GM18520 (cell line): ENCODE measurements around the gene ODF2.

Experiments
- ATAC-seq: cut with Tn5 transposase; IDR thresholded peaks from one replicate; pipeline ENCODE4 v1.9.1; 2021; ENCODE audit not compliant: unreplicated experiment

The ODF2 gene

DNA sequence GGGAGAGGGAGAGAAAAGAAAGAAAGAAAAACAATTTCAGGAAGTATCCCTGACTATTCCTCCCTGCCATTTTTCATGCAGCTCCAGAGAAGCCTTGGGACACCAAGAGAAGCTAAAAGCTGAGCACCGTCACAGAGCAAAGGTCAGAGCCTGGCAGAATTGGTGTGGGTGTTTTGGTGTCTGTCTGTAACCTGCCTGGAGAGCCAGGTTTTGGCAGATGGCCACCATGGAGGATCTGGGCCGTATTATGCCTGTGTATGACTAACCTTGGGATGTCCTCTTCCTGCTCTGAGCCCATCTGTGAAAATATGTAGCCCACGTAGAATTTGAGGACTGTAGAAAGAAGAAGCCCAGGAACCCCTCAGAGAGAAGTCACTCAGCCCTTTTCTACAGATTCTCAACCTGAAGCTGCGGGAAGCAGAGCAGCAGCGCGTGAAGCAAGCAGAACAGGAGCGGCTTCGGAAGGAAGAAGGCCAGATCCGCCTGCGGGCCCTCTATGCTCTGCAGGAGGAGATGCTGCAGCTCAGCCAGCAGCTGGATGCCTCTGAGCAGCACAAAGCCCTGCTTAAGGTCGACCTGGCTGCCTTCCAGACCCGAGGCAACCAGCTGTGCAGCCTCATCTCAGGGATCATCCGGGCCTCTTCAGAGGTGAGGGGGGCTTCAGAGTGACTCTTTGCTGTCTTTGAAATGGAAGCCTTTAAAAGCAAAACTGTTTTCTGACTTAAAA, 67.6 kb downstream of the ODF2 start:
- no peak for ATAC-seq

DNA sequence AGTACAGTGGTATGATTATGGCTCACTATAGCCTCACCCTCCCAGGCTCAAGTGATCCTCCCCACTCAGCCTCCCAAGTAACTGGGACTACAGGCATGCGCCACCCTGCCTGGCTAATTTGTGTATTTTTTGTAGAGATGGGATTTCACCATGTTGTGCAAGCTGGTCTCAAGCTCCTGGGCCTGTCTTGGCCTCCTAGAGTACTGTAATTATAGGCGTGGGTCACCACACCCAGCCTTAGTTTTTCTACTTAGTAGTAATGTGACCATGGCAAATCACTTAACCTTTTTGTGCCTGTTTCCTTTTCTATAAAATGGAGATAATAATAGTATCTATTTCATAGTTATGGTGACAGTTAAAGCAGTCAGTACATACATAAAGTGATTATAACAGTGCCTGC, 70.9 kb downstream of the ODF2 start:
- no peak for ATAC-seq

DNA sequence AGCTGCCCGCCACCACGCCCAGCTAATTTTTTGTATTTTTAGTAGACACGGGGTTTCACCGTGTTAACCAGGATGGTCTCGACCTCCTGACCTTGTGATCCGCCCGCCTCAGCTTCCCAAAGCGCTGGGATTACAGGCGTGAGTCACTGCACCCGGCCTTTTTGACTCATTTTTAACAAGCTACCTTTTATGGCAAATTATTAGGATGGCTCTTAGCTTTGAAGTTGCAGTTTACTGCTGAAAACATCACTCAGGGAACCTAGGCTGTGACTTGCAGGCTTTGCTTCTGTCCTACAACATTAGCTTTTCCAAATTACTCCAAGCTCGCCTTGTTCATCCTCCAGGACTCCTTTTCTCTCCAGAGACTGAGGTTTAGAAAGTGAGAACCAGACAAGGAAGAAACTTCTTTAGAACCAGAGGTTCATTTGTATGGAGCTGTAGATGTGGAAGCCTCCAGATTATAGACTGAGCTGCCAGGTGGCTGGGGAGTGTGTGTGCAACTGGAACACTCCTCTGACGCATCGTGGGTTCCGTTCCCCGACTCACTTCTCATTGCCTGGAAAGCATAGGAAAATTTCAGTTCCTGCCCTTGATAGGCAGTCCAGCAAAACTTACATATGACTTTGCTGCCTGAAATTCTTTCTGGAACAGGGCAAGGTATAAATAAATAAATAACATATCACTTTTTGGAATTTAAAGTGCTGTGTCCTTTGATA, 72.8 kb downstream of the ODF2 start:
- no peak for ATAC-seq

DNA sequence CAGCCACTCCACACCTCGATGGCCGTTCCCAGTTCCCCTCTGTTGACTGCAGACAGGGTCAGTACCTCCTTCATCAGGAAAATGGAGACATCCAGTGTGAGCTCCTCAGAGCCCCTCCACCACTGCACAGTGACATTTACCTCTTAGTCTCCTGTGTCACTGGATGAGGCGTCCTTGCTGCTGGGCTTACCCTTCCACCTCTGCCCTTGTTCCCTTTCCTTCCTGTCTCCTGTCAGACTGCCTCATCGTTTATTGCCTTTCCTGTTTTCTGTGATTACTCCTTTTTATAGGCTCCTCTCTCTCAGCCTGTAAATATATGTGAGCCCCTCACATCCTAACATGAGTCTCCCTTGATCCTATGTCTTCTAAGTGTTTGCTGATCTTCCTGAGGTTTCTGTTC, 73.4 kb downstream of the ODF2 start:
- ATAC-seq, result no peak

DNA sequence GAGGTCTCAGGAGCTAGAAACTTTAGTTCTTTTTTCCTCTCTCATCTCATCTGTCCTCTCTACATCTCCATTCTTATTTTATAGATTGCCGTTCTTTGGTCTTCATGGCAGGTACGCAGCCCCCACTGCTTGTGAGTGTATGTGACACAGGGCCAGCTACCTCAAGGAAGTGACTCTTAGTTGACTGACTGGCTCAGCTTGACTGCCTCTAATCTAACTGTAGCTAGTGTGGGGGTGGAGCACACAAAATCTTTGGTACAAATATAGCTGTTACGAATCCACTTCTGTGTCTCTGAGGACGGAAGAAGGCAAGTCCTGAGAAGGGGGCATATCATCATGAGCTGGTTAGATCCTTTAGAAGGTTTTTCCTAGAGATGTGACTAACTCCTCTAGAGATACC, 76.8 kb downstream of the ODF2 start:
- no peak for ATAC-seq

DNA sequence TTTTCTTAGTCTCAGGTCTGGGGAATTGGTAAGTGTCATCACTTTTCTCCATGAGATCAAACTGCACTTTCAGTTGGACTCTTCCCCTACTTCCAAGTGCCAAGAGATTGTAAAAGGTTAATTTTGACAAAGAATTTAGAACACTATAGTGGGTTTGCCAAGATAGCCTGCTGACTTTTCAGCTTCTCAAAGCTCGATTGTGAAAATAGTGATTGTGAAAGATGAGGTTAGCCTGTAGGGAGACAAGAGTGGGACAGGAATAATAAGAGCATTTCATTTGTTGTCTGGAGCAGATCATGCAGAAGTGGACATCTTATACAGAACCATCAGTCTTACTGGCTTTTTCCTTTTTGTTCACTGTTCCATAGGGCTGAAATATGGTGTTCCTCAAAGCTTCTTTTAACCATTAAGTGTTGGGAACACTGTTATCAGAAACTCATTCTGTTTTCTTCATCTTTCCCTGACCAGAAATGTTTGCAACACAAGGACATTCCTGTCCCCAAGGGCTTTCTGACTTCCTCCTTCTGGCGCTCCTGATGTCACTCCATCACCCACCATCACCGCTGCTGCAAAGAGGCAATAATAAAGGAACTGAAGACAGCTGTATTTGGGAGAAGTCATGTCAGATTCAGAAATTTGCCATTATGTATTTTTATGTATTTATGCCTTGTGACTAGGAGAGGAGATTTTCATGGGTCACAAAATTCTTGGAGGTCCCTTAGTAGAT, 85.0 kb downstream of the ODF2 start:
- no peak for ATAC-seq

DNA sequence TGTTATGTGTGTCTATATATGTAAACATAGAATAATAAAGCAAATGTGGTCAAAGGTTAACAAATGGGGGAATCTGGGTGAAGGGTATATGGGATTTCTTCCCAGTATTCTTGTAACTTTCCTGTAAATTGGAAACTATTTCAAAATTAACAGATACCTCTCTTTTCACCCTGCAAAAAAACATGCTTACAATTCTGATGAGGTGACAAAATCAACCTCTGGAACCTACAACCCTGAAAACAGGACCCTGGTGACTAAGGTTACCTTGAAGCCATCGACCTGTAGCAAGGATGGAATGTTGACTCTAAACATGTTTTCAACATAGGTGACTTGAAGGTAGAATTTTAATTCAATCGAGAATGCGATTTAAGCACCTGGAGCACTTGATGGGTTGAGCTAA, 90.7 kb downstream of the ODF2 start:
- no peak for ATAC-seq

DNA sequence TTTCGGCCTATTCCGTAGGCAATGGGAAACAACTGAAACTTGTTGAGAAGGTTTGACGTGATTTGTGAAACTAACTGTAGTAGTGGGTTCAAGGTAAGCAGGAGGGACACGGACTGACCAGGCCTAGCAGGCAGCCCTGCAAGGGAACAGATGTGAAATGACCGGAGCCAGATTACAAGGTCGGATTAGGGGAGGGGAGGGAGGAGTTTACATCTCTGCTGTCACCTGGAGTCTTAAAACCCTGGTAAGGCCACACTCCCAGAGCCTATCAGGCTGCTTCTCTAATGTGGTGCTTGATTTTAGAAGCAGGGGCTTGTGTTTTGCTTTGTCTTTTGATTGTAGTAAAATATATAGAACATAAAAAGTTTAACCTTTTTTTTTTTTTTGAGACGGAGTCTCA, 93.1 kb downstream of the ODF2 start:
- ATAC-seq, result no peak

DNA sequence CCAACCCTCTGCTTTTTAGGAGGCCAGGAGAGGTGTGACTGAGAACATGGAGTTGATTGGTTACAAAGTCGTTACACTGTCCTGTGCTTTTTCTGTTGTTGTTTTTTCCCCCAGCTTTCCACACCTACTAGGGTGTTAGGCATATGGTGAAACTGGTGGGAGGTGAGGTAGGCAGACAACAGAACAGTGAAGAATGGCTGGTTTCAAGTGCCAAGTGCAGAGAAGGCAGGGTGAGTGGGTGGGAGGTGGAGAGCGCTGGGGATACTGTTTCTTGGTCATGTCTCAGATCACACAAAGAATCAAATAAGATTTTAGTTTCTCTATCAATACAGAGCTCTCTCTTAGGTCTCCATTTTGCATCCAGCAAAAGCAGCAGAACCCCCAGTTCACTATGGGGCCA, 94.4 kb downstream of the ODF2 start:
- no peak for ATAC-seq
